ENCODE results near the gene RPS28.
"Not testable (repeated sequence)": the region's sequence is repeated elsewhere in the genome, so short reads cannot be mapped to it uniquely, and the experiment has no call there.

The RPS28 gene

GRCh38 chr19:8321067-8321985 is at the start of gene RPS28, which contains the start of gene NDUFA7:
Gene RPS28, plus strand, starts transcription at chr19:8321496. Its CDS starts 35 bp downstream, at chr19:8321531.
Gene NDUFA7, minus strand, starts transcription at chr19:8321375. Its CDS starts 17 bp downstream, at chr19:8321358.
- DNase-seq, result peak; percentile 70 to 98 (median 92)

GRCh38 chr19:8276508-8276907 is 44.8 kb upstream of the RPS28 start:
- DNase-seq, result not testable (repeated sequence)

GRCh38 chr19:8291337-8291736 is 30.0 kb upstream of the RPS28 start:
- not testable (repeated sequence) for DNase-seq

- peak in 3 of 56 donors; percentile 3 to 26 (median 4) for DNase-seq
These were observed 19.0 kb upstream of the RPS28 start for GRCh38 chr19:8302357-8302691.

- no peak for DNase-seq
These were observed 18.6 kb upstream of the RPS28 start for GRCh38 chr19:8302734-8303133.

GRCh38 chr19:8304841-8305621 is 16.3 kb upstream of the RPS28 start:
- DNase-seq, result no peak

GRCh38 chr19:8305798-8306197 is 15.5 kb upstream of the RPS28 start:
- no peak for DNase-seq

GRCh38 chr19:8306235-8307054 is 14.9 kb upstream of the RPS28 start:
- no peak for DNase-seq

GRCh38 chr19:8307400-8307964 is 13.8 kb upstream of the RPS28 start:
- no peak for DNase-seq

- peak in 55 of 56 donors; percentile 44 to 95 (median 83) for DNase-seq
These were observed 13.1 kb upstream of the RPS28 start, which contains the start of gene CD320 for GRCh38 chr19:8307965-8308866. Gene CD320, minus strand, starts transcription at chr19:8308358. Its CDS starts 68 bp downstream, at chr19:8308290.

GRCh38 chr19:8308891-8309291 is 12.4 kb upstream of the RPS28 start:
- no peak for DNase-seq

GRCh38 chr19:8310342-8311055 is 10.8 kb upstream of the RPS28 start:
- no peak for DNase-seq

- DNase-seq, result no peak
These were observed 9.6 kb upstream of the RPS28 start for GRCh38 chr19:8311461-8312260.

- DNase-seq, result not testable (repeated sequence)
These were observed 6.2 kb upstream of the RPS28 start for GRCh38 chr19:8314981-8315640.

GRCh38 chr19:8316351-8317125 is 4.8 kb upstream of the RPS28 start:
- no peak for DNase-seq

GRCh38 chr19:8318835-8319234 is 2.5 kb upstream of the RPS28 start:
- not testable (repeated sequence) for DNase-seq
